B cell (primary cell): ENCODE results near the gene PRDM15. TPM values are rescaled to one million over a fixed set of nuclear protein-coding genes. Genes with fewer than 3 reads are reported as not detected.

Source experiments
- ATAC-seq: fragments of 200-7000 bp; cut with Tn5 transposase; one replicate; pipeline ENCODE4 v1.10.0; 2021; ENCODE audit warnings: low read depth, mild to moderate bottlenecking, moderate number of reproducible peaks, moderate library complexity
- CTCF ChIA-PET: fragments of 350-600 bp; sonication (Branson Sonifier 250); formaldehyde crosslinking; loops from one replicate; lab custom pipeline; 2021; ENCODE audit warnings: antibody characterized with exemption, inconsistent platforms; lab: Charles Lee
- POLR2A ChIA-PET: fragments of 350-600 bp; sonication (Branson Sonifier 250); formaldehyde crosslinking; loops from one replicate; lab custom pipeline; 2021; ENCODE audit warnings: antibody characterized with exemption; lab: Charles Lee
- DNase-seq: peaks from one replicate; pipeline ENCODE4 v3.0.0; 2013
- H2AFZ ChIP-seq: 2 replicates; pipeline ENCODE4 v1.6.1; 2012; ENCODE audit warnings: mild to moderate bottlenecking, low read depth, low read length; ENCODE audit not compliant: insufficient read depth, poor library complexity, severe bottlenecking
- H3K27ac ChIP-seq, 2 donors: 1 replicate in 1 of 2; 2 replicates in 1 of 2; pipeline ENCODE4 v1.5.1; 2012 to 2013; ENCODE audit warnings: low read length in 2 of 2, mild to moderate bottlenecking in 2 of 2, moderate library complexity in 1 of 2
- H3K27me3 ChIP-seq, 4 experiments: fragments of 200-600 bp in 1 of 4; sonication (generic) in 1 of 4; replicated peaks in 1 of 4; 1 replicate in 2 of 4; 2 replicates in 2 of 4; pipeline versions ENCODE4 v1.6.1 to v1.7.0; 2013 to 2016; ENCODE audit warnings: low read length in 3 of 4, mild to moderate bottlenecking in 2 of 4, mixed read lengths in 1 of 4, moderate library complexity in 1 of 4; ENCODE audit not compliant: insufficient read depth in 4 of 4, control insufficient read depth in 3 of 4; ENCODE audit errors: control extremely low read depth in 1 of 4
- H3K36me3 ChIP-seq, 2 experiments: replicated peaks in 1 of 2; 1 replicate in 1 of 2; 2 replicates in 1 of 2; pipeline versions ENCODE4 v1.6.1 to v1.7.1; 2013; ENCODE audit warnings: low read length in 1 of 2; ENCODE audit not compliant: insufficient read depth in 2 of 2, control insufficient read depth in 1 of 2; ENCODE audit errors: control extremely low read depth in 1 of 2, extremely low read depth in 1 of 2
- H3K4me1 ChIP-seq, 2 donors: fragments of 200-600 bp in 1 of 2; sonication (generic) in 1 of 2; 1 replicate in 1 of 2; 2 replicates in 1 of 2; pipeline versions ENCODE4 v1.5.1 to v1.6.1; 2013 to 2017; ENCODE audit warnings: low read length in 2 of 2; ENCODE audit not compliant: control insufficient read depth in 2 of 2, insufficient read depth in 2 of 2
- H3K4me2 ChIP-seq: replicated peaks from 2 replicates; pipeline ENCODE3; 2012; ENCODE audit warnings: mild to moderate bottlenecking, low read depth, low read length; ENCODE audit not compliant: poor library complexity, severe bottlenecking
- H3K4me3 ChIP-seq, 5 experiments: fragments of 200-600 bp in 1 of 5; sonication (generic) in 1 of 5; 1 replicate in 3 of 5; 2 replicates in 2 of 5; pipeline versions ENCODE4 v1.5.1 to v1.7.0; 2011 to 2016; ENCODE audit warnings: low read length in 4 of 5, mild to moderate bottlenecking in 4 of 5, low read depth in 2 of 5, control low read depth in 1 of 5, moderate library complexity in 1 of 5; ENCODE audit not compliant: insufficient read depth in 1 of 5; ENCODE audit errors: control extremely low read depth in 1 of 5, extremely low read depth in 1 of 5
- H3K79me2 ChIP-seq: fragments of 200-600 bp; sonication (generic); one replicate; pipeline ENCODE4 v1.6.0; 2016; ENCODE audit warnings: low read length; ENCODE audit not compliant: control insufficient read depth, insufficient read depth
- H3K9ac ChIP-seq: fragments of 200-600 bp; sonication (generic); 2 replicates; pipeline ENCODE4 v1.6.1; 2017; ENCODE audit warnings: mild to moderate bottlenecking, low read length, moderate library complexity
- H3K9me3 ChIP-seq, 3 donors: one replicate each; pipeline versions ENCODE4 v1.6.1 to v1.7.1; 2013; ENCODE audit warnings: low read length in 2 of 3; ENCODE audit not compliant: control insufficient read depth in 2 of 3, insufficient read depth in 1 of 3; ENCODE audit errors: control extremely low read depth in 1 of 3
- H4K20me1 ChIP-seq: 2 replicates; pipeline ENCODE4 v1.6.0; 2012; ENCODE audit warnings: mild to moderate bottlenecking, low read length; ENCODE audit not compliant: insufficient read depth, control insufficient read depth, poor library complexity, severe bottlenecking
- H3K27ac Mint-ChIP-seq: one replicate; pipeline ENCODE4 v1.8.0; 2021; ENCODE audit warnings: mixed read lengths
- H3K27me3 Mint-ChIP-seq: one replicate; pipeline ENCODE4 v1.8.0; 2021; ENCODE audit warnings: mixed read lengths
- H3K4me1 Mint-ChIP-seq: one replicate; pipeline ENCODE4 v1.8.0; 2021; ENCODE audit warnings: mixed read lengths
- H3K4me3 Mint-ChIP-seq: one replicate; pipeline ENCODE4 v1.8.0; 2021; ENCODE audit warnings: mixed read lengths
- H3K9me3 Mint-ChIP-seq: one replicate; pipeline ENCODE4 v1.8.0; 2022; ENCODE audit warnings: mixed read lengths; ENCODE audit not compliant: insufficient read depth
- EZH2 ChIP-seq: IDR thresholded peaks from 2 replicates; pipeline ENCODE4 v1.6.1; 2012; ENCODE audit warnings: borderline replicate concordance, low read depth, mild to moderate bottlenecking, moderate library complexity, low read length; ENCODE audit not compliant: insufficient read depth, poor library complexity, severe bottlenecking
- WGBS: methylation state at CpG from one replicate; pipeline ENCODE4 v1.1.5; 2013; ENCODE audit warnings: missing lambda C conversion rate; ENCODE audit not compliant: insufficient coverage; 5-methylcytosine and 5-hydroxymethylcytosine counted together
- intact Hi-C: fragments of 100-400 bp; cut with micrococcal nuclease; formaldehyde crosslinking; loops from one replicate; pipeline ENCODE4 v1.10.0; 2022
- polyA plus RNA-seq: library from polyadenylated mRNA; depleted of rRNA; stranded (reverse); fragments of >200 nt; gene quantifications from 2 replicates; pipeline ENCODE4 v1.2.3, GENCODE V29; 2012
- total RNA-seq, 2 donors: library from RNA; stranded (reverse); fragments of 120-200 nt in 1 of 2; gene quantifications; 1 replicate in 1 of 2; 2 replicates in 1 of 2; pipeline versions ENCODE4 v1.2.3 to v1.2.4, GENCODE V29; 2013 to 2022
- TF ChIP-seq, protein P1 (sequence below): fragments of 200-600 bp; IDR thresholded peaks from one replicate; pipeline ENCODE4 v1.8.0; 2022; ENCODE audit warnings: antibody characterized with exemption, mild to moderate bottlenecking

The PRDM15 gene
- total and polyA plus RNA-seq, 2 donors (not counting 1 experiment from before 2014, with no cell fraction given), result 21.3 to 29.2 TPM

DNA sequence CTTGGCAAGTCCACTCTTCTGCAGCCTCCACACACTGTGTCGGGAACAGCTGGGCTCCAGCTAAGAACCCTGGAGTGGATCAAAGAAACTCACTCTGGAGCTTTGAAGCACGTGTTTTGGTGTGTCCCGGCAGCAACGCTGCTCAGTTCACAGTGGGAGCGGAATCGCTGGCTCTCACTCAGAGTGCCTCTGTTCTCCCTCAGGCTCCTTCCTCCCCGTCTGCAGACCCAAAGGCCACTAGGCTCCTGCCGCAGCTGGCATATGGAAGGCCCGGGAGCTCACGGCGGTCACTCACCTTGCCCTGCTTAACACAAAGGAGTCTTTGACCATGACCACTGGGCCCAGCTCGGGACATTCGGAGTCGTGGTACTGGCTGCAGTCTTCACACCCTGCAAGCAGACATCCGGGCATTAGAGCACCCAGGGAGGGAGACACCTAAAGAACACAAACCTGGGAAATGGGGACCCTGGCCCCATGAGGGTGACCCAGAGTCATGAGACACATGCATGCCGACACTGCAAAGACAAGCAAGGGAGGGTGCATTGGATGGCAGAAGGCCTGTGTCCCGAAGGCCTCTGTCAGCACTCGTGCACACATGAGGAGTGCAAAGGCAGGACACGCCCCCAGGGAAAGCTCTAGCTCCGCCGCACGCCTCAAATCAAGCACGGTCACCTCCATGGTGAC lies 19.7 kb downstream of the PRDM15 start:
- DNase-seq (no peak), ATAC-seq (no peak)
- Mint-ChIP-seq H3K27me3 (no peaks in the 10 kb centered on the region), H3K9me3 (no peaks in the 10 kb centered on the region), H3K4me3 (no peak overlapping the region), H3K4me1 (peaks cover 26% of the 10 kb centered on the region), H3K27ac (no peak overlapping the region)
- peaks cover 0 to 40% of the 10 kb centered on the region in 2 experiments for H3K36me3 ChIP-seq
- CTCF ChIA-PET, result interaction anchor here (1.0 kb wide), 1 partner anchor 42 kb away, joined by 3 read pairs; no protein-coding TSS in a partner anchor
- H3K9ac ChIP-seq, result no peak overlapping the region
- peaks cover 17% of the 10 kb centered on the region for H4K20me1 ChIP-seq
- peaks cover 30% of the 10 kb centered on the region for H3K79me2 ChIP-seq
- POLR2A ChIA-PET, result no interaction called here
- H3K9me3 ChIP-seq, result no peaks in the 10 kb centered on the region
- TF ChIP-seq EZH2, result no peak
- TF ChIP-seq, protein P1, sequence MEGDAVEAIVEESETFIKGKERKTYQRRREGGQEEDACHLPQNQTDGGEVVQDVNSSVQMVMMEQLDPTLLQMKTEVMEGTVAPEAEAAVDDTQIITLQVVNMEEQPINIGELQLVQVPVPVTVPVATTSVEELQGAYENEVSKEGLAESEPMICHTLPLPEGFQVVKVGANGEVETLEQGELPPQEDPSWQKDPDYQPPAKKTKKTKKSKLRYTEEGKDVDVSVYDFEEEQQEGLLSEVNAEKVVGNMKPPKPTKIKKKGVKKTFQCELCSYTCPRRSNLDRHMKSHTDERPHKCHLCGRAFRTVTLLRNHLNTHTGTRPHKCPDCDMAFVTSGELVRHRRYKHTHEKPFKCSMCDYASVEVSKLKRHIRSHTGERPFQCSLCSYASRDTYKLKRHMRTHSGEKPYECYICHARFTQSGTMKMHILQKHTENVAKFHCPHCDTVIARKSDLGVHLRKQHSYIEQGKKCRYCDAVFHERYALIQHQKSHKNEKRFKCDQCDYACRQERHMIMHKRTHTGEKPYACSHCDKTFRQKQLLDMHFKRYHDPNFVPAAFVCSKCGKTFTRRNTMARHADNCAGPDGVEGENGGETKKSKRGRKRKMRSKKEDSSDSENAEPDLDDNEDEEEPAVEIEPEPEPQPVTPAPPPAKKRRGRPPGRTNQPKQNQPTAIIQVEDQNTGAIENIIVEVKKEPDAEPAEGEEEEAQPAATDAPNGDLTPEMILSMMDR, result no peak
- peaks cover 8 to 24% of the 10 kb centered on the region in 2 donors for H3K4me1 ChIP-seq
- intact Hi-C loops, result no loop called here
- no peak overlapping the region for H3K4me2 ChIP-seq
- no peak overlapping the region for H3K4me3 ChIP-seq
- no peaks in the 10 kb centered on the region for H3K27me3 ChIP-seq
- WGBS, result 98% methylated on average over 22 of the region's 23 CpGs
- H3K27ac ChIP-seq, result no peak overlapping the region
- no peak overlapping the region for H2AFZ ChIP-seq

GRCh38 chr21:41858466-41859296 lies 20.5 kb downstream of the PRDM15 start:
- no peak for DNase-seq
- H4K20me1 ChIP-seq, result peaks cover 15% of the 10 kb centered on the region
- peaks cover 24% of the 10 kb centered on the region for H3K79me2 ChIP-seq
- H3K27ac Mint-ChIP-seq, result no peak overlapping the region
- no peak for TF ChIP-seq EZH2
- TF ChIP-seq, protein P1, result no peak
- intact Hi-C loops, result no loop called here
- H3K4me1 Mint-ChIP-seq, result peaks cover 18% of the 10 kb centered on the region
- H3K4me3 ChIP-seq, result no peak overlapping the region
- H3K4me2 ChIP-seq, result no peak overlapping the region
- ChIA-PET CTCF (no interaction called here), POLR2A (no interaction called here)
- no peak overlapping the region for H3K9ac ChIP-seq
- H3K4me1 ChIP-seq, result peaks cover 6 to 17% of the 10 kb centered on the region in 2 donors
- peaks cover 0 to 47% of the 10 kb centered on the region in 2 experiments for H3K36me3 ChIP-seq
- no peak overlapping the region for H3K27ac ChIP-seq
- no peaks in the 10 kb centered on the region for H3K27me3 Mint-ChIP-seq
- no peaks in the 10 kb centered on the region for H3K9me3 Mint-ChIP-seq
- no peaks in the 10 kb centered on the region for H3K27me3 ChIP-seq
- no peak overlapping the region for H3K4me3 Mint-ChIP-seq
- ATAC-seq, result no peak
- no peak overlapping the region for H2AFZ ChIP-seq
- 96% methylated on average over 25 of the region's 27 CpGs for WGBS
- no peaks in the 10 kb centered on the region for H3K9me3 ChIP-seq
